Measurements from ENCODE around the gene ATF1. TPM values are rescaled to one million over a fixed set of nuclear protein-coding genes. Genes with fewer than 3 reads are reported as not detected.
"Not testable (repeated sequence)": the region's sequence is repeated elsewhere in the genome, so short reads cannot be mapped to it uniquely, and the experiment has no call there.

Gene ATF1
- total and polyA plus RNA-seq, 10 of the 15 experiments (the other 5 are each of a cell fraction or from before 2014, with no cell fraction given), result 15.4 to 92.0 (median 33.6) TPM

DNA sequence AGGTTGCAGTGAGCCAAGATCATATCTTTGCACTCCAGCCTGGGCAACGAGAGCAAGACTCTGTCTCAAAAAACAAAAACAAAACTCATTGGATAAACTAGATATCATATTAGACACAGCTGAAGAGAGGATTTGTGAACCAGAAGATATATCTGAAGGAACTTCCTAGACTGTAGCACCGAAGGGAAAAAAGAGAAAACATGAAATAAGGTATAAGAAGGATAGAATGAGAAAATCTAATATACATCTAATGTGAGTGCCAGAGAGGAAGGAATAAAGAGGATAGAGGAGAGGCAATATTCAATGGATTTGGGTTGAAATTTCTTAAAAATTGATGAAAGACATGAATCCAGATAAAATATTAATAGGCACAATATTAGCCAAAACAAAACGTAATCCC is 101.4 kb downstream of the ATF1 start (continued):
- TF ChIP-seq, protein P1, sequence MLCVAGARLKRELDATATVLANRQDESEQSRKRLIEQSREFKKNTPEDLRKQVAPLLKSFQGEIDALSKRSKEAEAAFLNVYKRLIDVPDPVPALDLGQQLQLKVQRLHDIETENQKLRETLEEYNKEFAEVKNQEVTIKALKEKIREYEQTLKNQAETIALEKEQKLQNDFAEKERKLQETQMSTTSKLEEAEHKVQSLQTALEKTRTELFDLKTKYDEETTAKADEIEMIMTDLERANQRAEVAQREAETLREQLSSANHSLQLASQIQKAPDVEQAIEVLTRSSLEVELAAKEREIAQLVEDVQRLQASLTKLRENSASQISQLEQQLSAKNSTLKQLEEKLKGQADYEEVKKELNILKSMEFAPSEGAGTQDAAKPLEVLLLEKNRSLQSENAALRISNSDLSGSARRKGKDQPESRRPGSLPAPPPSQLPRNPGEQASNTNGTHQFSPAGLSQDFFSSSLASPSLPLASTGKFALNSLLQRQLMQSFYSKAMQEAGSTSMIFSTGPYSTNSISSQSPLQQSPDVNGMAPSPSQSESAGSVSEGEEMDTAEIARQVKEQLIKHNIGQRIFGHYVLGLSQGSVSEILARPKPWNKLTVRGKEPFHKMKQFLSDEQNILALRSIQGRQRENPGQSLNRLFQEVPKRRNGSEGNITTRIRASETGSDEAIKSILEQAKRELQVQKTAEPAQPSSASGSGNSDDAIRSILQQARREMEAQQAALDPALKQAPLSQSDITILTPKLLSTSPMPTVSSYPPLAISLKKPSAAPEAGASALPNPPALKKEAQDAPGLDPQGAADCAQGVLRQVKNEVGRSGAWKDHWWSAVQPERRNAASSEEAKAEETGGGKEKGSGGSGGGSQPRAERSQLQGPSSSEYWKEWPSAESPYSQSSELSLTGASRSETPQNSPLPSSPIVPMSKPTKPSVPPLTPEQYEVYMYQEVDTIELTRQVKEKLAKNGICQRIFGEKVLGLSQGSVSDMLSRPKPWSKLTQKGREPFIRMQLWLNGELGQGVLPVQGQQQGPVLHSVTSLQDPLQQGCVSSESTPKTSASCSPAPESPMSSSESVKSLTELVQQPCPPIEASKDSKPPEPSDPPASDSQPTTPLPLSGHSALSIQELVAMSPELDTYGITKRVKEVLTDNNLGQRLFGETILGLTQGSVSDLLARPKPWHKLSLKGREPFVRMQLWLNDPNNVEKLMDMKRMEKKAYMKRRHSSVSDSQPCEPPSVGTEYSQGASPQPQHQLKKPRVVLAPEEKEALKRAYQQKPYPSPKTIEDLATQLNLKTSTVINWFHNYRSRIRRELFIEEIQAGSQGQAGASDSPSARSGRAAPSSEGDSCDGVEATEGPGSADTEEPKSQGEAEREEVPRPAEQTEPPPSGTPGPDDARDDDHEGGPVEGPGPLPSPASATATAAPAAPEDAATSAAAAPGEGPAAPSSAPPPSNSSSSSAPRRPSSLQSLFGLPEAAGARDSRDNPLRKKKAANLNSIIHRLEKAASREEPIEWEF (IDR thresholded peaks at IDR 0.05; ENCODE audit: insufficient replicate concordance, low read depth, low read length), result no peak

DNA sequence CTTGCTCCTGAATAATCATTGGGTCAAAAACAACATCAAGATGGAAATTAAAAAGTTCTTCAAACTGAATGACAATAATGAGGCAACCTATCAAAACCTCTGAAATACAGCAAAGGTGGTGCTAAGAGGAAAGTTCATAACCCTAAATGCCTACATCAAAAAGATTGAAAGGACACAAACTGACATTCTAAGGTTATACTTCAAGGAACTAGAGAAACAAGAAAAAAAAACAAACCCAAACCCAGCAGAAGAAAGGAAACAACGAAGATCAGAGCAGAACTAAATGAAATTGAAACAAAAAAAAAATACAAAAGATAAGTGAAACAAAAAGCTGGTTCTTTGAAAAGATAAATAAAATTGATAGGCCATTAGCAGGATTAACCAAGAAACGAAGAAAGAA is 105.0 kb downstream of the ATF1 start:
- in situ Hi-C loops (cut with MboI); H2AFZ ChIP-seq (ENCODE audit: control insufficient read depth, low read depth, low read length); FAIRE-seq; H3K4me2 ChIP-seq (ENCODE audit: control insufficient read depth, insufficient read depth); H4K20me1 ChIP-seq (ENCODE audit: control insufficient read depth, insufficient read depth); CTCF ChIA-PET; H3K27me3 ChIP-seq (replicated peaks in 1 of 2; ENCODE audit: control insufficient read depth in 2 of 2, insufficient read depth in 2 of 2, low read length in 1 of 2); H3K27ac ChIP-seq (ENCODE audit: control insufficient read depth, insufficient read depth); H3K9ac ChIP-seq (ENCODE audit: control insufficient read depth, insufficient read depth, low read length); H3K4me1 ChIP-seq (ENCODE audit: control insufficient read depth, insufficient read depth, low read length); H3K36me3 ChIP-seq (ENCODE audit: control insufficient read depth in 2 of 2, insufficient read depth in 2 of 2, low read length in 1 of 2); H3K4me3 ChIP-seq; intact Hi-C loops (cut with micrococcal nuclease; ENCODE audit: unreplicated experiment); DNase-seq (ENCODE audit: low read depth, low spot score); H3K9me3 ChIP-seq (replicated peaks; ENCODE audit: control insufficient read depth, insufficient read depth, low read length); BruUV-seq (replicated peaks); RAD21 ChIA-PET (ENCODE audit: unreplicated experiment); POLR2A ChIA-PET; H3K79me2 ChIP-seq (ENCODE audit: control insufficient read depth, insufficient read depth, low read length); ATAC-seq: not testable (repeated sequence)
- 3% methylated on average over 2 of the region's 2 CpGs for WGBS (ENCODE audit: insufficient coverage, insufficient replicate concordance, low lambda C conversion rate, missing lambda C conversion rate)
- SMC1A ChIA-PET (ENCODE audit: uncharacterized antibody, unreplicated experiment), result interaction anchor here (0.6 kb wide), 1 partner anchor 195 kb away, joined by 3 read pairs; no protein-coding TSS in a partner anchor

Small RNA genes within 50 kb of the gene (small RNA-seq; reads per million reads assigned to genes)
- gene AC013244.2 (not detected), gene RF00019 (not detected), gene RN7SL519P (not detected)

Other genes starting within 250 kb of the ATF1 start
- not detected in 2 replicates for gene TMPRSS12, start 78.8 kb downstream of the ATF1 start, total RNA-seq (2014; rRNA removed)
- gene TMPRSS12, start 78.8 kb downstream of the ATF1 start, total RNA-seq (2014; rRNA removed; fragmentation: Illumina TruSeq; extraction: Trizol), result not detected in 2 replicates
- not detected in 2 replicates for gene TMPRSS12, start 78.8 kb downstream of the ATF1 start, total RNA-seq (2021)
- not detected in 2 replicates for gene TMPRSS12, start 78.8 kb downstream of the ATF1 start, polyA plus RNA-seq (2011; rRNA removed)
- not detected in 2 replicates for gene TMPRSS12, start 78.8 kb downstream of the ATF1 start, polyA plus RNA-seq (2014; fragmentation: Illumina TruSeq; extraction: Trizol)
- not detected for gene TMPRSS12, start 78.8 kb downstream of the ATF1 start, polyA plus RNA-seq (2014; fragmentation: Nextera tagmentation; extraction: Ambion mirVana)
- gene TMPRSS12, start 78.8 kb downstream of the ATF1 start, polyA plus RNA-seq (2014; rRNA removed), result not detected in 2 replicates
- gene TMPRSS12, start 78.8 kb downstream of the ATF1 start, polyA plus RNA-seq (2016; fragmentation: Nextera tagmentation; extraction: Ambion mirVana), result not detected
- not detected in 2 replicates for gene HIGD1C, start 188.4 kb downstream of the ATF1 start, total RNA-seq (2014; rRNA removed)
- gene HIGD1C, start 188.4 kb downstream of the ATF1 start, total RNA-seq (2014; rRNA removed; fragmentation: Illumina TruSeq; extraction: Trizol), result not detected in 2 replicates
- not detected in 2 replicates for gene HIGD1C, start 188.4 kb downstream of the ATF1 start, total RNA-seq (2021)
- gene HIGD1C, start 188.4 kb downstream of the ATF1 start, polyA plus RNA-seq (2011; rRNA removed), result not detected in 2 replicates
- not detected in 2 replicates for gene HIGD1C, start 188.4 kb downstream of the ATF1 start, polyA plus RNA-seq (2014; fragmentation: Illumina TruSeq; extraction: Trizol)
- not detected for gene HIGD1C, start 188.4 kb downstream of the ATF1 start, polyA plus RNA-seq (2014; fragmentation: Nextera tagmentation; extraction: Ambion mirVana)
- not detected in 2 replicates for gene HIGD1C, start 188.4 kb downstream of the ATF1 start, polyA plus RNA-seq (2014; rRNA removed)
- gene HIGD1C, start 188.4 kb downstream of the ATF1 start, polyA plus RNA-seq (2016; fragmentation: Nextera tagmentation; extraction: Ambion mirVana), result not detected

All from GM12878 (cell line).